ENCODE results near the gene BHLHA15. TPM values are rescaled to one million over a fixed set of nuclear protein-coding genes. Genes with fewer than 3 reads are reported as not detected.

Gene BHLHA15
- total RNA-seq, 2 donors from 2014 or later: not detected

- no peak overlapping the region for H3K27ac ChIP-seq
- no peak for ATAC-seq (ENCODE audit: insufficient number of reproducible peaks, low FRiP score, low read depth)
- no peak for DNase-seq (ENCODE audit: low spot score)
- TF ChIP-seq CTCF (IDR thresholded peaks at IDR 0.05): no peak
- no peak overlapping the region for H3K4me3 ChIP-seq
- H3K9me3 ChIP-seq: no peaks in the 10 kb centered on the region
- H3K36me3 ChIP-seq: peaks cover 17% of the 10 kb centered on the region
- H3K4me1 ChIP-seq (ENCODE audit: control insufficient read depth in 1 of 2, low read depth in 2 of 2): no peaks in the 10 kb centered on the region
- no peaks in the 10 kb centered on the region for H3K27me3 ChIP-seq (replicated peaks; ENCODE audit: insufficient read depth)
These were observed 22.2 kb downstream of the BHLHA15 start for GRCh38 chr7:98233219-98234070.

GRCh38 chr7:98234429-98235147 is 23.3 kb downstream of the BHLHA15 start:
- ATAC-seq (ENCODE audit: insufficient number of reproducible peaks, low FRiP score, low read depth): no peak

GRCh38 chr7:98235901-98236300 is 24.7 kb downstream of the BHLHA15 start:
- H3K36me3 ChIP-seq: peaks cover 35% of the 10 kb centered on the region

More at GRCh38 chr7:98234429-98235147, 23.3 kb downstream of the BHLHA15 start:
- no peaks in the 10 kb centered on the region for H3K27me3 ChIP-seq (replicated peaks; ENCODE audit: insufficient read depth)
- H3K9me3 ChIP-seq: no peaks in the 10 kb centered on the region
- no peaks in the 10 kb centered on the region for H3K4me1 ChIP-seq (ENCODE audit: control insufficient read depth in 1 of 2, low read depth in 2 of 2)
- no peak for DNase-seq (ENCODE audit: low spot score)
- TF ChIP-seq CTCF (IDR thresholded peaks at IDR 0.05): no peak
- H3K36me3 ChIP-seq: peaks cover 23% of the 10 kb centered on the region
- H3K4me3 ChIP-seq: no peak overlapping the region
- no peak overlapping the region for H3K27ac ChIP-seq

GRCh38 chr7:98236355-98237185 is 25.3 kb downstream of the BHLHA15 start:
- TF ChIP-seq CTCF (IDR thresholded peaks at IDR 0.05): no peak
- Histone ChIP-seq H3K4me1 (ENCODE audit: control insufficient read depth in 1 of 2, low read depth in 2 of 2) (no peaks in the 10 kb centered on the region), H3K9me3 (no peaks in the 10 kb centered on the region), H3K27ac (no peak overlapping the region), H3K4me3 (no peak overlapping the region), H3K27me3 (replicated peaks; ENCODE audit: insufficient read depth) (no peaks in the 10 kb centered on the region), H3K36me3 (peaks cover 35% of the 10 kb centered on the region)
- no peak for DNase-seq (ENCODE audit: low spot score)
- ATAC-seq (ENCODE audit: insufficient number of reproducible peaks, low FRiP score, low read depth): no peak

More at GRCh38 chr7:98235901-98236300, 24.7 kb downstream of the BHLHA15 start:
- Histone ChIP-seq H3K9me3 (no peaks in the 10 kb centered on the region), H3K27me3 (replicated peaks; ENCODE audit: insufficient read depth) (no peaks in the 10 kb centered on the region), H3K27ac (no peak overlapping the region), H3K4me3 (no peak overlapping the region), H3K4me1 (ENCODE audit: control insufficient read depth in 1 of 2, low read depth in 2 of 2) (no peaks in the 10 kb centered on the region)
- ATAC-seq (ENCODE audit: insufficient number of reproducible peaks, low FRiP score, low read depth): no peak
- no peak for TF ChIP-seq CTCF (IDR thresholded peaks at IDR 0.05)
- DNase-seq (ENCODE audit: low spot score): no peak

All from thoracic aorta (tissue), 2 donors.